H9 (cell line): ENCODE measurements around the gene SCGB1C1. TPM values are rescaled to one million over a fixed set of nuclear protein-coding genes. Genes with fewer than 3 reads are reported as not detected.

Experiments
- DNase-seq: peaks from one replicate; pipeline ENCODE4 v3.0.0-alpha.2; 2017
- H2AFZ ChIP-seq: one replicate; pipeline ENCODE4 v1.6.1; 2013; ENCODE audit warnings: mild to moderate bottlenecking, low read length, control low read depth, moderate library complexity
- H2AK5ac ChIP-seq: 2 replicates; pipeline ENCODE4 v1.6.1; 2013; ENCODE audit warnings: low read length, control low read depth, mixed read lengths; ENCODE audit not compliant: insufficient read length
- H2BK120ac ChIP-seq: one replicate; pipeline ENCODE4 v1.6.1; 2013; ENCODE audit warnings: low read depth, mild to moderate bottlenecking, low read length, control low read depth, inconsistent platforms; ENCODE audit not compliant: poor library complexity, severe bottlenecking
- H2BK12ac ChIP-seq: 2 replicates; pipeline ENCODE4 v1.6.1; 2013; ENCODE audit warnings: low read length, control low read depth, mixed read lengths, low read depth; ENCODE audit not compliant: insufficient read length
- H2BK15ac ChIP-seq: 2 replicates; pipeline ENCODE4 v1.6.1; 2013; ENCODE audit warnings: low read depth, low read length, control low read depth
- H2BK20ac ChIP-seq: one replicate; pipeline ENCODE4 v1.6.1; 2013; ENCODE audit warnings: low read depth, mild to moderate bottlenecking, low read length, control low read depth, inconsistent platforms; ENCODE audit not compliant: poor library complexity, severe bottlenecking
- H2BK5ac ChIP-seq: 2 replicates; pipeline ENCODE4 v1.6.1; 2013; ENCODE audit warnings: low read length, control low read depth, mixed read lengths; ENCODE audit not compliant: insufficient read length
- H3K14ac ChIP-seq: 2 replicates; pipeline ENCODE4 v1.6.1; 2013; ENCODE audit warnings: low read length, control low read depth; ENCODE audit not compliant: insufficient read depth
- H3K18ac ChIP-seq: 2 replicates; pipeline ENCODE4 v1.6.1; 2013; ENCODE audit warnings: low read depth, mild to moderate bottlenecking, mixed read lengths, low read length, control low read depth; ENCODE audit not compliant: insufficient read length
- H3K23ac ChIP-seq: 2 replicates; pipeline ENCODE4 v1.6.1; 2013; ENCODE audit warnings: low read length, control low read depth, mixed read lengths, low read depth; ENCODE audit not compliant: insufficient read length
- H3K23me2 ChIP-seq: 2 replicates; pipeline ENCODE4 v1.6.1; 2013; ENCODE audit warnings: low read depth, mild to moderate bottlenecking, mixed read lengths, low read length, control low read depth; ENCODE audit not compliant: insufficient read length, poor library complexity, severe bottlenecking
- H3K27ac ChIP-seq: 2 replicates; pipeline ENCODE4 v1.5.1; 2013; ENCODE audit warnings: low read length, control low read depth, mixed read lengths, low read depth; ENCODE audit not compliant: insufficient read length
- H3K27me3 ChIP-seq: 2 replicates; pipeline ENCODE4 v1.6.1; 2013; ENCODE audit warnings: low read length, control low read depth, inconsistent platforms; ENCODE audit not compliant: insufficient read depth
- H3K4ac ChIP-seq: 2 replicates; pipeline ENCODE4 v1.6.1; 2013; ENCODE audit warnings: low read depth, mild to moderate bottlenecking, control low read depth, inconsistent platforms, low read length, moderate library complexity
- H3K4me1 ChIP-seq: 2 replicates; pipeline ENCODE4 v1.6.1; 2013; ENCODE audit warnings: low read length, control low read depth, inconsistent platforms; ENCODE audit not compliant: insufficient read depth
- H3K4me2 ChIP-seq: 2 replicates; pipeline ENCODE4 v1.6.1; 2013; ENCODE audit warnings: low read length, control low read depth, mixed read lengths; ENCODE audit not compliant: insufficient read length, insufficient read depth
- H3K56ac ChIP-seq: 2 replicates; pipeline ENCODE4 v1.6.1; 2013; ENCODE audit warnings: low read depth, mild to moderate bottlenecking, mixed read lengths, low read length, control low read depth; ENCODE audit not compliant: insufficient read length
- H3K79me1 ChIP-seq: 2 replicates; pipeline ENCODE4 v1.6.1; 2013; ENCODE audit warnings: low read depth, mild to moderate bottlenecking, moderate library complexity, low read length, control low read depth, inconsistent platforms; ENCODE audit not compliant: insufficient read depth, poor library complexity, severe bottlenecking
- H3K79me2 ChIP-seq: 2 replicates; pipeline ENCODE4 v1.6.1; 2013; ENCODE audit warnings: low read length, control low read depth, inconsistent platforms; ENCODE audit not compliant: insufficient read depth
- H3K9ac ChIP-seq: 2 replicates; pipeline ENCODE4 v1.6.1; 2013; ENCODE audit warnings: low read length, control low read depth, mixed read lengths; ENCODE audit not compliant: insufficient read length; ENCODE audit errors: extremely low read depth
- H3K9me3 ChIP-seq: one replicate; pipeline ENCODE4 v1.6.1; 2013; ENCODE audit warnings: low read depth, low read length, inconsistent platforms; ENCODE audit not compliant: control insufficient read depth
- H3T11ph ChIP-seq: one replicate; pipeline ENCODE4 v1.6.1; 2013; ENCODE audit warnings: mild to moderate bottlenecking, low read length, control low read depth, inconsistent platforms
- H4K20me1 ChIP-seq: one replicate; pipeline ENCODE4 v1.6.1; 2013; ENCODE audit not compliant: control insufficient read depth, insufficient read length, insufficient read depth
- H4K5ac ChIP-seq: 2 replicates; pipeline ENCODE4 v1.6.1; 2013; ENCODE audit warnings: low read depth, mild to moderate bottlenecking, mixed read lengths, low read length, control low read depth; ENCODE audit not compliant: insufficient read length
- H4K8ac ChIP-seq: replicated peaks from 2 replicates; pipeline ENCODE4 v1.6.1; 2013; ENCODE audit warnings: low read length, control low read depth, mixed read lengths, low read depth; ENCODE audit not compliant: insufficient read length
- H4K91ac ChIP-seq: 2 replicates; pipeline ENCODE4 v1.6.1; 2013; ENCODE audit warnings: low read depth, mild to moderate bottlenecking, moderate library complexity, mixed read lengths, low read length, control low read depth; ENCODE audit not compliant: insufficient read length
- H3K27ac Mint-ChIP-seq, 3 experiments: 2 replicates in 2 of 3; 3 replicates in 1 of 3; pipeline ENCODE4 v1.8.0; 2020 to 2021; ENCODE audit warnings: mixed read lengths in 3 of 3, mild to moderate bottlenecking in 1 of 3, moderate library complexity in 1 of 3
- H3K27me3 Mint-ChIP-seq: 2 replicates; pipeline ENCODE4 v1.8.0; 2021; ENCODE audit warnings: low read depth, mild to moderate bottlenecking, moderate library complexity, mixed read lengths
- H3K36me3 Mint-ChIP-seq, 3 experiments: 2 replicates in 2 of 3; 3 replicates in 1 of 3; pipeline ENCODE4 v1.8.0; 2020 to 2021; ENCODE audit warnings: low read depth in 3 of 3, mixed read lengths in 3 of 3; ENCODE audit not compliant: insufficient read depth in 1 of 3
- H3K4me1 Mint-ChIP-seq, 2 experiments: 2 replicates each; pipeline ENCODE4 v1.8.0; 2020; ENCODE audit warnings: mixed read lengths in 2 of 2
- H3K4me3 Mint-ChIP-seq, 2 experiments: 2 replicates in 1 of 2; 3 replicates in 1 of 2; pipeline ENCODE4 v1.8.0; 2020 to 2021; ENCODE audit warnings: mild to moderate bottlenecking in 2 of 2, mixed read lengths in 2 of 2, moderate library complexity in 1 of 2
- H3K9me3 Mint-ChIP-seq, 2 experiments: 2 replicates in 1 of 2; 3 replicates in 1 of 2; pipeline ENCODE4 v1.8.0; 2020; ENCODE audit warnings: mild to moderate bottlenecking in 2 of 2, mixed read lengths in 2 of 2, moderate library complexity in 1 of 2
- WGBS: extraction: QIAGEN DNeasy Blood & Tissue Kit; methylation state at CpG from one replicate; pipeline ENCODE4 v1.1.7; 2013; ENCODE audit warnings: missing lambda C conversion rate, low lambda C conversion rate, mixed read lengths; ENCODE audit not compliant: insufficient read length; ENCODE audit errors: extremely low coverage; 5-methylcytosine and 5-hydroxymethylcytosine counted together
- total RNA-seq: library from RNA; stranded (reverse); gene quantifications from 2 replicates; pipeline ENCODE4 v1.2.1, GENCODE V29; 2021
- TF ChIP-seq, protein P1 (sequence below): fragments of 200-600 bp; sonication (generic); conservative IDR thresholded peaks from 3 replicates; pipeline ENCODE4 v1.8.0; 2021; ENCODE audit warnings: antibody characterized with exemption, mild to moderate bottlenecking

The SCGB1C1 gene
- total RNA-seq, 1 experiment from 2014 or later: not detected

DNA sequence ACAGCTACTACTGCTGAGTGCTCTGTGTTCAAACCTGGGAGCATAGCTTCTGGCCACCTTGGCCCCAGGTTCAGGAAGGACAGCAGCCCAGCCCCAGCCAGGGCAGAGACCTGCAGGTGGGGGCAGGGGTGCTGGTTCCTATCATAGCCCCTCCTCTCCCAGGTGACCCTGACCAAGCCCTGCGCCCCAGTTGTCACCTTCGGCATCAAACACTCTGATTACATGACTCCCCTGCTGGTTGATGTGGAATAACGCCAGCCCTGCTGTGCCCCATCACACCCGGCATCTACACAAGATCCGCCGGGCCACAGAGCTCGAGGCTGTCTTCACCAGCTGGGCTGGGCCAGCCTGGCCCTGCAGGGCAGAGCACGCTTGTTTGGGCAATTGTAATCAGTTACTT, 6.9 kb downstream of the SCGB1C1 start:
- Histone ChIP-seq H3K79me2 (no peaks in the 10 kb centered on the region), H3K4ac (no peak overlapping the region), H3K23ac (no peak overlapping the region), H2BK120ac (no peak overlapping the region), H2BK15ac (no peak overlapping the region), H3K9ac (no peak overlapping the region), H3K9me3 (no peaks in the 10 kb centered on the region), H2BK20ac (no peak overlapping the region), H2AK5ac (no peak overlapping the region), H3K4me2 (no peak overlapping the region), H4K91ac (no peak overlapping the region), H3K14ac (no peak overlapping the region), H2BK5ac (no peak overlapping the region), H4K8ac (no peak overlapping the region), H3K18ac (no peak overlapping the region), H3K27me3 (no peaks in the 10 kb centered on the region), H3K4me1 (no peaks in the 10 kb centered on the region), H3K27ac (no peak overlapping the region), H2AFZ (no peak overlapping the region), H2BK12ac (no peak overlapping the region), H4K5ac (no peak overlapping the region), H3K23me2 (no peaks in the 10 kb centered on the region), H3K79me1 (no peaks in the 10 kb centered on the region), H3K56ac (no peak overlapping the region), H3T11ph (no peak overlapping the region), H4K20me1 (no peaks in the 10 kb centered on the region)
- Mint-ChIP-seq H3K36me3 (peaks cover 7 to 23% (median 19%) of the 10 kb centered on the region in 3 experiments), H3K4me3 (no peak overlapping the region), H3K4me1 (no peaks in the 10 kb centered on the region), H3K27me3 (peaks cover 1% of the 10 kb centered on the region), H3K27ac (peak overlapping the region in 1 of 3 experiments; percentile 59; a peak in 1 of 7 replicates), H3K9me3 (peaks cover 0 to 6% of the 10 kb centered on the region in 2 experiments; a peak in 4 of 5 replicates)
- WGBS: no CpG with 5 or more reads among the region's 8 CpGs
- DNase-seq: no peak
- TF ChIP-seq, protein P1, sequence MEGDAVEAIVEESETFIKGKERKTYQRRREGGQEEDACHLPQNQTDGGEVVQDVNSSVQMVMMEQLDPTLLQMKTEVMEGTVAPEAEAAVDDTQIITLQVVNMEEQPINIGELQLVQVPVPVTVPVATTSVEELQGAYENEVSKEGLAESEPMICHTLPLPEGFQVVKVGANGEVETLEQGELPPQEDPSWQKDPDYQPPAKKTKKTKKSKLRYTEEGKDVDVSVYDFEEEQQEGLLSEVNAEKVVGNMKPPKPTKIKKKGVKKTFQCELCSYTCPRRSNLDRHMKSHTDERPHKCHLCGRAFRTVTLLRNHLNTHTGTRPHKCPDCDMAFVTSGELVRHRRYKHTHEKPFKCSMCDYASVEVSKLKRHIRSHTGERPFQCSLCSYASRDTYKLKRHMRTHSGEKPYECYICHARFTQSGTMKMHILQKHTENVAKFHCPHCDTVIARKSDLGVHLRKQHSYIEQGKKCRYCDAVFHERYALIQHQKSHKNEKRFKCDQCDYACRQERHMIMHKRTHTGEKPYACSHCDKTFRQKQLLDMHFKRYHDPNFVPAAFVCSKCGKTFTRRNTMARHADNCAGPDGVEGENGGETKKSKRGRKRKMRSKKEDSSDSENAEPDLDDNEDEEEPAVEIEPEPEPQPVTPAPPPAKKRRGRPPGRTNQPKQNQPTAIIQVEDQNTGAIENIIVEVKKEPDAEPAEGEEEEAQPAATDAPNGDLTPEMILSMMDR: no peak
